Measurements from ENCODE around the gene PTPRR. TPM values are rescaled to one million over a fixed set of nuclear protein-coding genes. Genes with fewer than 3 reads are reported as not detected.

PTPRR gene
- total RNA-seq, 2 donors from 2014 or later, result 0.52 TPM; not detected in 1

DNA sequence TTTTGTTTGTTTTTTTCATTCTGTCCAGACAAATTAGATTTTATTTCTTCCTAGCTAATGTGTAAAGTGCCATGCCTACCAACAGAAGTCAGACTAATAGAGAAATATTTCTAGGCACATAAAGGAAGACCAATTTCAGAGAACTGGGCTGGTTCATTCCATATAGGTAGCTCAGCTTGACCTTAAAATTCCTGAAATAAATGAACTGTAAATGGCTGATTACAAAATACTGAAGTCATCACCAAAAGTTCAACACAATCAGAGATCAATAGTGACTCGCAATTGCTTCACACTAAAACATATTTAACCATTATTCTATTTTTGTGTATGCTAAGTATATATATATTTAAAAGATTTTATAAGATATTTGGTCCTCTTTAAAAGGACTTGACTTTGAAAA is 317.5 kb downstream of the PTPRR start:
- intact Hi-C loops (cut with DNase I), result loop anchor here in 1 of 2 donors (5.0 kb wide), 1 partner anchor 1399 kb away; no protein-coding TSS in a partner anchor
- DNase-seq (ENCODE audit: low spot score), result no peak

DNA sequence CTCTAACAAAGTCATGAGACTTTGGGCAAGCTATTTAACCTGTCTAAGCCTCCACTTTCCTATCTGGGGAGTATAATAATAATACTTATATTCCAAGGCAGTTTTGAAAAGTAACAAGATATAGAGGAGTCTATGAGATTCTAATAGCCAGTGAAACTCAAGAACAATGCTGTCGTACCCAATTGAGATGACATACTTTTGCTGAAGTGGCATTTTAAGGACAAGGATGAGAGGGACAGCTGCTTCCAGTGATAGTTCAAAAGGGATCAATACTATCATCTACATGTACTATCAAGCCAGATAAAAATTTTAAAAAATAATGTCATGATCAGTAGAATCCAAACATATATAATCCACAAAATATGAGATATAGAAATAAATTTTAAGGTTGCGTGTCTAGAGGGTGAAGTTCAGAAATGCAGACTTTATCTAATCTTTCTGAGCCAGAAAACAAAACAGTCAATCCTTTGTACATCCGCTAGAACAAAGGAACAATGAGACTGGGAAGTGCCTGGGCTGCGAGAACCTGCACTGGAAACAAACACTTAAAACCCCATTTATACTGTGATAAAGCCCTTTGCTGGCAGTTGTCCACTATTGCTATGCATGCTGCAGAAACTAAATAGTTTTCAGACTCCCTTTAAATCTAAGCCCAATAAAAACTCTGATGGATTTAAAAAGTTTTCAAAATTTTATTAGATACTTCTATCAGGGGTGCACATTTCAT is 321.9 kb downstream of the PTPRR start:
- no peak for DNase-seq (ENCODE audit: low spot score)
- intact Hi-C loops (cut with DNase I), result loop anchor here in 1 of 2 donors (5.0 kb wide), 1 partner anchor 1171 kb away; no protein-coding TSS in a partner anchor

DNA sequence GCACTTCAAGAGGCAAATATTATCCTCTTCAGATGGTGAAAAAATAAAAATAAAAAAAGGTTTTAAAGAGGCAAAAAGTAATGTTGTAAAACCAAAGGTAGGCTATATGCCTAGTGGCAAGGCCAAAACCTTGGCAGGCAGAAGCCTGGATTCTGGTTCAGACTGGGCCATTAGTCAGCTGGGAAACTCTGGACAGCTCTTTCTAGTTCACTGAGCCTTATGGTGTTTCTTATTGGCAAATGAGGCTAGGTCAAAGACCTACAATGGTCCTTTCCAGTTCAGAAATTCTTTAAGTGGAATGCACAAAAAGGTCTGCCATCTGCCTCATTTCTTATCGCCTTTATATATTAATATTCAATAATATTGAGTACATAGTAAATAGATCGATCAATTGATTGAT is 327.9 kb downstream of the PTPRR start:
- DNase-seq (ENCODE audit: low spot score), result no peak
- intact Hi-C loops (cut with DNase I), result no loop called here

DNA sequence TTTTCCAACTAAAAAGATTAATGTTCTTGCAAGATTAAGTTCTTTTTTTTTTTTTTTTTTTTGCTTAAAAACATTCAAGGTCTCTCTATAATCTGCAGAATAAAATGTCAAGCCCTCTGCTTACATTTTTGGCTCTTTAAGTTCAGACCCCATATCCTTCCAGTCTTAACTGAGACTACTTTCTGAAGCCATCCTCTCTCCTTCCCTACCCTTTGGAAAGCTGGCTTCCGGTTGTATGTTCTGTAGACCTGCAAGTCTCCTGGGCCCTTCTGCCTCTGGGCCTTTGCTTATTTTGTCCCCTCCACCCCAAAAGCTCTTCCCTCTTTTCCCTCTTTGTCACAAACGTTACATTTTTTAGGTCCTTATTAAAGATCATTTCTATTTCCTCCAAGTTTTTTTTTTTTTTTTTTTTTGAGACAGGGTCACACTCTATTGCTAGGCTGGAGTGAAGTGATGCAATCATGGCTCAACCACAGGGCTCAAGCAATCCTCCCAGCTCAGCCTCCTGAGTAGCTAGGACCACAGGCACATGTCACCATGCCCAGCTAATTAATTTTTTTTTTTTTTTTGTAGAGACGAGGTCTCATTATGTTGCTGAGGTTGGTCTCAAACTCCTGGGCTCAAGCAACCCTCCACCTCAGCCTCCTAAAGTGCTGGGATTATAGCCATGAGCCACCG is 329.9 kb downstream of the PTPRR start:
- intact Hi-C loops (cut with DNase I), result loop anchor here in 1 of 2 donors (2.0 kb wide), 1 partner anchor 128 kb away; no protein-coding TSS in a partner anchor
- no peak for DNase-seq (ENCODE audit: low spot score)

DNA sequence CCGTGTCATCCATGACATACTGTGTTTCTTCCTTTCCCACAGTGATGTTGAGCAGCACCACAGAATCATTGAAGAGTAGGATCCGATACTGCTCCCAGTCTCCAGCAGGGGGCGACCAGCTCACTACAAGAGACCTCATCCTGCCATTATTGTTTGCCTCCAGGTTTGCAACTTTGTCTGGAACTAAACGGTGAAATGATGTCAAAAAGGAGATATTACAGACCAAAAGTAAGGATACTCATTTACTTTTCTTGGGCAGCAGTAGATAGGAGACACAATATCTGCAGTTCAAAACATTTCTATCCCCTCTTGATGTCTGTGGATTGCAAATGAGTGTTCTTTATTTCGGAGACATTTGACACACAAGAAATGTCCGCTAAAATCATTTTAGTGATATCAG is 330.5 kb downstream of the PTPRR start:
- intact Hi-C loops (cut with DNase I), result loop anchor here in 1 of 2 donors (2.0 kb wide), 1 partner anchor 129 kb away; no protein-coding TSS in a partner anchor
- peak; percentile 92 for DNase-seq (ENCODE audit: low spot score)

Other genes starting within 250 kb of the PTPRR start
- 10 to 100 TPM in 1 of 2 donors, 1 to 10 TPM in 1; 3.3 to 10.8 TPM for gene TSPAN8, start 237.3 kb upstream of the PTPRR start, total RNA-seq